SKM-1 (cell line): ENCODE measurements around the gene SLC1A2.
A peak's percentile ranks its signal among the peaks of the same experiment; 100 is the strongest.

Source experiments
- DNase-seq: peaks from one replicate; lab custom pipeline; 2025; ENCODE audit not compliant: unreplicated experiment; lab: John Stamatoyannopoulos, UW

SLC1A2 gene

DNA sequence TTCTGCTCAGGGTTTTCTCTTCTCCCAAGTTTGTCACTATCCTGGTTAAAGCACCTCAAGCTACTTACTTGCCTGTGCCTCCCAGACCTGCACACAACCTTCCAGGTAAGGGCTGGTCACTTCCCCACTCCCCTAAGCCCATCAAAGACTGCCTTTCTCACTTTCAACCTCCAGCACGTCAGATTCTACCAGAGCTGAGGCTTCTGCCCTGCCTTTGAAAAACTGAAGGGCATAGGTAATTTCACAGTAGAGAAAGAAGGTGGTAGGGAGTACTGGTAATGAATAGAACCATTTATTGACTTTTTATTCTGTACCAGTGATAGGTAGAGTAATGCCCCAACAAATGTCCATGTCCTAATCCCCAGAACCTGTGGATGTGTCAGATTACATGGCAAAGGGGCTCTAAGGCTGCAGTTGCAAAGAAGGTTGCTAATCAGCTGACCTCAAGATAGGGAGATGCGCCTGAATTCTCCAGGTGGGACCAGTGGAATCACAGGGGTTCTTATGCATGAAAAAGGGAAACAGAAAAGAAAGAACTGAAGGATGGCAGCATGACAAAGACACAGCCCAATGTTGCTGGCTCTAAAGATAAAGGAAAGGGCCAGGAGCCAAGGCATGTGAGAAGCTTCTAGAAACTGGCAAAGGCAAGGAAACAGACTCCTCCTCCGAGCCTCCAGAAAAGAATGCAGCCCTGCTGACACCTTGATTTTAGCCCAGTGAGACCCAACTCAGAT lies 89.0 kb downstream of the SLC1A2 start:
- DNase-seq, result no peak

DNA sequence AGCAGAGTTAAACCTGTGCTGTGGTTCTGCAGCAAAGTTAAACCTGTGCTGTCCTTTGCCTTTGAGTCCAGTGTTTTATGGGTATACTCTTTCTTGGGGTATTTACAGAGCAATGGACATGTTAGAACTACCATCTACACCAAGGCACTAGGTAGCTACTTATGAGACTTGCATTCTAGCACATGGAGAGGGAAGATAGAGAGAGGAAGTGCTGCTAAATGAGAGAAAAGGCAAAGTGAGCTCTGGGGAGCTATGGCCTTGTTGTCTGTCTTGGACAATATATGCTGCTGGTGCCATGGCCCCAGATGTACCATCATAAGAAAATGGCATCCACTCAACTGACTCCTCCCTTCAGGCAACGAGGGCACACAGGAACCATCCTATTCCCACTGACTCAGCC lies 91.5 kb downstream of the SLC1A2 start:
- DNase-seq, result no peak

DNA sequence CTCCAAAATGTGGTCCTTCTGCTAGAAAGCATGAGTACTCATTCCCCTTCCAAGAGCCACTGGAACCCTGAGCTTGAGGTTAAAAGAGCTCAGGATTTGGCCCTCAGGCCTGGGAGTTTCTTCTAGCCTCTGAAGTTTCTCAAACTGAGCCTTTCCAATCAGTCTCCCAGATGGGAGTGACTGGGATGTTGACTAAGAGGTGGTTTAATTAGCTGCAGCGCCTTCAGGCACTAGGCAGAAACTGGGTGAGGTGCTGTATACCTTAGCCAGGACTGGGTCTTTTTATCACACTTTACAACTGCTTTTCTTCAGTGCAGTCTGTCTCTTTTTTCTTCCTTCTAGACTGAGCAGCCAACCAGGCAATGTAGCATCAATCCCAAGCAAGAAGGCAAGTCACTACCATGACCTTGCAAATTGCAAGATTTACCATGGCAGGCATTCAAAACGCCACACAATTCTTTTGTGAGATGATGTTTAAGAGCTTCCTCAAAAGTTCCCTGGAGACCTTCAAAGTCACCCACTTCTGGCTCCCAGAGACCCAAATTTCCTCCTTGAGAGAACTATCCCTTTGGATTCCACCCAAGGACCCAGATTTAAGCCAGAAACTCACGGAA lies 93.0 kb downstream of the SLC1A2 start:
- DNase-seq, result no peak

DNA sequence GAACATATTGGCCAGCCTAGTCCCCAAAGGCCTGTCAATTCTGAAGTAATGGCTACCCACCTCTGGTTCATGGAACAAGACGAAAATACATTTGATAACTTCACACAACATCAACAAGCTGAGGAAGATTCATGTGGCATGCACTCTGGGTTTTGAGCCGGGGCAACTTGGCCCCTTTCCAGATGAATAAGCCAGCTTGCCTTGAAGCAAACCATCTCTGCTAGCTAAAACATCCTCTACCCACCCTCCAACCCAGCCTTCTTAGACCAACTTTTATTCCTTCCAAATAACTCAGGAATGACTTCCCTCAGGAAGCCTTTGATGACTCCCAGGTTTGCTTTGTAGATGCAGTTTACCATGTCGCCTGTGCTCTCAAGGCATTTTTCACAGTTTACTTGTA lies 94.4 kb downstream of the SLC1A2 start:
- DNase-seq, result no peak

DNA sequence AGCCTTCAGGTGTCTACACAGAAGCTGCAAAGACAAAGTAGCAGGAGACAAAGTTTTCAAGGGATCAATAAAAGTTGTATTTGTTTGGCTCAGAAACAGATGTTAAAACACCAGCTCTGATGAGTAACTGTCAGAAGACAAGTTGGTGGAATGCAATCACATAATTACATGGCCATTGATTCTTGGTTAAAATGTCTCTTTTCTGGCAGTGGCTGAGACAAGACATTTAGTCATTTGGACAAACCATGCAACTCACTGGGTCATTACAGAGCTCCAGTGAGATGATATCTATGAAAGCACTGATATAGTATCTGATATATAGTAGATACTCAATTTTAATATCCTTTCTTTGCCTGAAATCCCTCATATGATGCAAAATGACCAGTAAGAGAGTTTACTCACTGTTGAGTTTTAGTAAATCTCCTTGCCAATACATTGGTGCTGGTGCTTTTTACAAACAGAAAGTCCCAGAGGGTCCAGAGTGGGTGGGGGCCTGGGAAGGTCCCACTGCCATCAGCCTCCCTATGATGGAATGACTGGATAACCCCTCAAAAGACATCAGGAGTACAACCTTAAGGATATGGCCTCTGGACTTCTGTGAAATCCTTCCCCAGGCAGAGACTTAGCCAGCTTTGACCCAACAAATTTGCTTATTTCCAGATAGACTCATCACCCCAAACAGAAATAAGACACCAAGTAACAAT lies 95.0 kb downstream of the SLC1A2 start:
- DNase-seq, result no peak

DNA sequence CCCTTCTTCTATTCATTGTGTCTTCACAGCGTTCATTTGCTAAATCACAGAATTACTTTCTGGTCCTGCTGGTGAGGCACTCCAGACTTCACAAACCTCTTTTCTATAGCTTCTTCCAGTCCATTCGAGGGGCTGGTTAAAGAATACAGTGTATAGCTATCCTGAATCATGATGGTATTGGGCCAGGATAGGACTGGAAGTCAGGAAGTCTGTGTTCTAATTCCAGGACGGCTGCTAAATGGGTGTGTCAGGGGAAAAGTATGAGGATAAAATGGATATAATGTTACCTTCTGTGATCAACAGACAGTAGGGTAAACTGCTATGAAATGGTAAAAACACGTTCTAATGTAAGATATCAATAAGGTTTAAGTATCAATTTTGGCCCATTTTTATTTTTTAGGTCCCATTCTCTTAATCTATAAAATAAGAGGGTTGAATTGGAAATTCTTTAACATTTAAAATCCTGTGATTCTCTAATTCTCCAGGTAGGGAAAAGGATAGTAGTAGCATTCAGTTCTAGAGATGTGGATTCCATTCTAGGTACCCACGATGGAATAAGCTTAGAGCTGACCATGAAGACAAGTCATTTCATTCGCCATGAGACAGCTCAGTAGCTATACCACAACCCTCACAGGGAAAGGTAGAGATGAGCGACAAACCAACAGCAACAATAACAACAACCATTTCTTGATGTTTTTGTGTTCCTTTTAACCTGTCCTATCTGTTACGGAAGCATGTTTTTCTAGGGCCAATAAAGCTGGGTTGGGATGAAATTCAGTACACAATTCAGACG lies 96.1 kb downstream of the SLC1A2 start:
- DNase-seq, result no peak

DNA sequence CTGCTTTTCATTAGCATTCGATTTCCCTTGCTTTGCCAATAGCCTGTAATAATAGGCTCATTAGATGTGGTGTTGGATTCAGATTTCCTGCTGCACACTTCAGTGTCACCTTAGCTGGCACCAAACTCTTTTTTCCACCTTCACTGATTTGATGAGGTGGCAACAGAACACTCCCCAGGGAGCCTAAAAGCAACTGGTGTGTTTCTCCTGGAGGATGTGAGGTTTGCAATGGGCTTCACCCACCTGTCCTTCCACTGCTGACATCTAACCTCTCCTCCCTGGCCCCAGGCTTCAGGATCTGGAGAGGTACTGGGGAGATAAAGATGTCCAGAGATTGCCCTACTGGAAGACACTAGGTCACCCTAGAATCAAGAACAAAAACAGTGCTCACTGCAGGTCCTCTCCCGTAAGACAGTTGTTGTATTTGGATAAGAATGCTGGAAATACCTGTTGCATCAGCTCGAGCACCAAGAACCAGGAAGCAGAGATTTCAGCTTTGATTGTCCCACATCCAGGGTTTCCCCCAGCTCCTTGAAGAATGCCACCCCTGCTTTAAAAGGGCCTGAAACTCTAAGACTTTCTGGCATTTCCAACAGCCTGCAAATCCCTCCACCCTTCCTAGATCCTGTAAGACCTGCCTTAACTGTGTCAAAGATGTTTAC lies 96.9 kb downstream of the SLC1A2 start:
- DNase-seq, result no peak

DNA sequence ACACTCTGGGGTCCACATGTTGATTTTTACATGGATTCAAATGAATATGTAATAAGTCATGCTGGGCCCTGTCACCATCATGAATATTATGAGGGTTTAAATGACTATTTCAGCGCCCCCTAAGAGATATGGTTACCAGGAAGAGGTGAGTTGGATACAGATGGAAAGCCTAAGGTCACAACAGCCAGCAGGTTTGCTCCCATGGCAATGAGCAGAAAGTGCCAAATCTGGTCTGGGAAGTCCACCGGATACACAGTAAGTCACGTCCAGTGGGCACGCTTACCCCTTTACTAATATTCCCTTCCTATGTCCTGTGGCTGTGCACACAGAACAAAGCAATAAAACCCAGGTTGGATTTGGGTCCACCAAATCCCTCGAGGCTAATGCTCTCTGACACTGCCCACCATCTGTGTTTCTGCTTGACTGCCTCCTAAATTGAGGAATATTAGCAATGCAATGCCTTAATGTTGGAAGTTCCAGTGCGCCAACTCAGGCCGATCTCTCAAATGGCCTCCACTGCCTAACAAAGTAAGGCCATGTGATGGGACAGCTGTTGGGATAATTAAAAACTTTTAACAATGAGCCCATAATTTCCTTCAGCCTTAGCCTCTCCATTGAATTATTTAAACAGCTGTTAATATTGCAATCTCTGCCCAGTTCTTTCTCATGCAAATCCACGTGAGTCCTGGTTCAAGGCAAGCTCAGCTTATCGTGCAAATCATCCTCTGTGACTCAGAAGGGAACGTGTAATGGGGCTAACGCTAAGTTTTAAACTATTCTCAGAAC lies 97.6 kb downstream of the SLC1A2 start:
- DNase-seq, result no peak

DNA sequence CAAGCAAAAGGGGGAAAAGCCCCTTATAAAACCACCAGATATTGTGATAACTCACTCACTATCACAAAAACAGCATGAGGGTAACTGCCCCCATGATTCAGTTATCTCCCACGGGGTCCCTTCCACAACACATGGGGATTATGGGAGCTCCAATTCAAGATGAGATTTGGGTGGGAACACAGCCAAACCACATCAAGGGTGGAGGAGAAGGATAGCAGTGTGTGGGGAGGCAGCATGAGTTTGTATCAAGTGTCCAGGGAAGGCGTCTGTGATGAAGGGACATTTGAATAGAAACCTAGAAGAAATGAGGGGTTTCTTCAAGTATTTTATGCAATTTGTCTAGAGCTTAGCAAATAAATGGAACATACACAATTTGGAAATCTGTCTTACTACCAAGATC lies 98.2 kb downstream of the SLC1A2 start:
- DNase-seq, result no peak

DNA sequence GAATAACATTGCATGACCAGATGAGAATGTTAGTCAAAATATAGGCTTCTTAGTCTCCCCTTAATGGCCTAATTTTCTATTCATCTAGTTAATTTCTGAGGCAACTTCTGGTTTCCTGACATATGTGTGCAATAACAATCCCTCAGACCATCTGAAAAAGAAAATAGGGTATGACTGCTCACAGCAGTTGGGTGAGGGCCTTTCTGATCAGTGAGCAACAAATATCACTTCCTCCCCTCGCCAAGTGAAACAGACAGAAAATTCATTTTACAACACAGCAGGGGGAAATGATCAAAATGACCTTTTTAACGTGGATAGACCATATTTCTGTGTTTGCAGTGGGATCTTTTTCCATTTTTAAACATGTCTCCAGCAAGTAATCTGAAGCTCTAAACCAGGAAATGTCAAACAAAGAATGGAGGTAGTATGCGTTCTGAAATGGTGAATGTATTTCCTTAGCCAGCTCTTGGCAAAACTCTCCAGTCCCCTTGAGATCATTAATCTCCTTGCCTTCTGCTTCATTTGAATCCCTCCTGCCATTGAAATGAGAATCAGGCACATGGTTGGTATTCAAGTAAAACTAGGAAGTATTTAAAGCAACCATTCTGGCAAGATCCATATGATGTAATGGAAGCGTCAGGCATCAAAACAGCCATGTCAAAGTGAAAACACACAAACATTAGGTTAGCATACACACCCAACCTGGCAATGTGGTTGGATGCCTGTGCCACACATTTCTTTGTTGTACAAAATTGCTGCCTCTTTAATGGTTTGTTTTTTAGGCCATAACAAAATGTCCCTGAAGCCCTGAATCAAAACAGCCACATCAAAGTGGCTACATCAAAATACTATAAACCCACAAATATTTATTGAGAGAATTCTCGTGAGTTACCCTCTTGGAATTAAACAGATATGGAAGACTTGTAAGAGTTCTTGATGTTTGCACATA lies 100.1 kb downstream of the SLC1A2 start:
- no peak for DNase-seq

DNA sequence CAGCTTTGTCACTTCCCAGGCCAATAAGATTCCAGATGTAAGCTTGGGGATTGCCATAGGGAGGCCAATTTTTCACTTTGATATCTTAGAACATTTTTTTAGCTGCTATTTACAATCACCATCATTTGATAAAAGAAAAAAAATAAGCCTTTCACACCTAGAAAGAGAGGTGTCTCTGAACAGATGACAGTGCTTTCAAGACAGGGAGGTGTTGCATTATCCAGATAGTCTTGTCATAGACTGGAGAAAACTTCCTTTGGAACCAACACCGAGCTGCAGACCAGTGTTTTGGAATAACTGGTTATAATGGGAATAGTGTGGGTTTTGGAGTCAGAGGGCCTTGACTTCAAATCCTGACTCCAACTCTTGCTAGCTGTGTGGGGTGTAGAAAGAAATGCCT lies 101.0 kb downstream of the SLC1A2 start:
- DNase-seq, result no peak

DNA sequence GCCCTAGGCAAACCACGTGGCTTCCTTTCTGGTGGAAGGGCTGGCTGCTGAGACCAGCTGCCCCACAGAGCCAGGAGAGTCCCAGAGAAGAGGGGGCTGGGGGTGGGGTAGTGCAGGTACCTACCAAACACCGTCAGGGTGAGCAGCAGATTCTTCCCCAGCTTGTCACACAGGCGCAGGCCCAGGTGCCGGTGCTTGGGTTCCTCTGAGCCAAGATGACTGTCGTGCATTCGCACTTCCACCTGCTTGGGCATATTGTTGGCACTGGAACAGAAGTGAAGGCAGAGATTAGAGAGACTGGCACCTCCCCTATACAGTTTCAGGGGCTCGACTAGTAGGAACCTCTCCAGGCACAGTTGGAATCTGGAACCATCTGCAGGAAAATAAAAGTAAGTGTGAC lies 102.1 kb downstream of the SLC1A2 start:
- no peak for DNase-seq

DNA sequence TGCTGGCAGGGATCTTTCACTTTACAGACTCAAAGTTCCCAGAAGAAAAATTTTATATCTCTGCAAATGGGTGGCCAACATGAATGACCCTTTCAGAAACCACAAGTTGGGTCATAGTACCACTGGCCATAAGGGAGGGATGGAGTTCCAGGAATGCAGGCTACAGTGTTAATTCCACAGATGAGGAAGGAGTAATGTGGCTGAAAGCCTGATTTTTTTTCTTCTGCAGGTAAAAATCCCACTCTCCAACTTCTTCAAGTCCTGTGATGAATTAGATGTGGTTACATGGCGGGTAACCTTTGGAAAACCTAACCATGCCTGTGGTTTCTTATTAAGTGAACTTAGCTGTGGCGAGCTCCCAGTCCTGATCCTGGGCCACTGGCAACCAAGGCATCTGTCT lies 103.2 kb downstream of the SLC1A2 start:
- DNase-seq, result no peak

DNA sequence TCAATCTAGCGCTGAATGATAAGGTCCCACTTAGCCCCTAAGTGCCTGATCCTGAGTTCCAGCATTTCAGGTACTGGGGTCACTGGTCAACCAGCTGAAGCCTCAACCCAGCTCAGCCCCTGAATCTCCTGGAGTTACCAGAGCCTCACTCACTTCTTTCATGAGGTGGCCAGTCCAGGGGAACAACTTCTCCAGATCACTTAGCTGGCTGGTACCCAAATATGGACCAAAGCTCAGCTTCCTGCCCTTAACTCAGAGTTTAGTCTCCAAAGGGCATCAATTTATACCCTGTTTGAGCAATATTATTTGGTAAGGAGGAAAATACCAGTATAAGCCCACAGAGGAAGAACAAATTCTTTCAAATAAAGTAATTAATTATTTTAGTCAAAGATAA lies 105.6 kb downstream of the SLC1A2 start:
- DNase-seq, result no peak

DNA sequence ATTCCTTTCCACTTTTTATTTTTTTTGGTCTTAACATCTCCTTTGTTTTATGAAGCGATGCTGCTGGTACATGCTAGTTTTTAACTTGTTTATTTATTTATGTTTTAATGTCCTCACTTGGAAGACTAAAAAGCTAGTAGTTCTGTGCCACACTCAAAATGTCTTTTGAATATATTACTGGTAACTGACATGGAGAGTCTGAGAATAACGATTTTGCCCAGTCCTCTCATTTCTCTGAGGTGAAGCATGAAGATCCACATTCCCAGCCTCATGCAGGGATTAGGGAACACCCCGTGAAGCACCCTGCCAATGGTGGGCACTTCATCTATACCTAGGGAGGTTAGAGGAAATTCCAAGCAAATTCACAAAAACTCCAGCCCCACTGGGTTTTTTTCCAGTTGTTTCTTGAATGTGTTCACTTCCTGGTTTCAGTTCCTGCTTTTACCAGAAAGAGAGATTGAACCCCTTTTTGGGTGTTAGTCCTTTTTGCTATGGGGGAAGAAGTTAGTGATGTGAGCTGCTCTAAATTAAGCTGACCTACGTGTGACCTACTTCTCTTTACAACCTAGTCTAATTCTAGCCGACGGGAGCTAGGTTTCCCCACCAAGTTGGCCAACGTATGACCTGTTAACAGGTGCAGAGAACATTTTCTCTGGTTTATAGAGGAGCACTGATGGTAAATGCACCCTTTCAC lies 106.1 kb downstream of the SLC1A2 start:
- DNase-seq, result peak; percentile 85

DNA sequence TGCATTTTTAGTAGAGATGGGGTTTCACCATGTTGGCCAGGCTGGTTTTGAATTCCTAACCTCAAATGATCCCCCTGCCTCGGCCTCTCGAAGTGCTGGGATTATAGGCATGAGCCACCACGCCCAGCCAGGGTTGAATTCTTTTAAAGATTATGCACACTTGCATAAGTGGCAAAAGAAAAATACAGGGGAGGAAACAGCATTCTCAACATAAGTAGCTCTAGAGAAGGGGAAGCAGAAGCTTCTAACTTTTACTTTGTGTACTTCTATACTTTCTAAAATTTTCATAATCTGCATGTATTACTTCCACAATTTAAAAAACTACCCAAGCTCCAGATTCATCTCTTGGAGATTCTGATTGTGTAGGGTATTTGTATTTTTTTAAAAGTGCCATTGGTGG lies 108.0 kb downstream of the SLC1A2 start:
- DNase-seq, result no peak

DNA sequence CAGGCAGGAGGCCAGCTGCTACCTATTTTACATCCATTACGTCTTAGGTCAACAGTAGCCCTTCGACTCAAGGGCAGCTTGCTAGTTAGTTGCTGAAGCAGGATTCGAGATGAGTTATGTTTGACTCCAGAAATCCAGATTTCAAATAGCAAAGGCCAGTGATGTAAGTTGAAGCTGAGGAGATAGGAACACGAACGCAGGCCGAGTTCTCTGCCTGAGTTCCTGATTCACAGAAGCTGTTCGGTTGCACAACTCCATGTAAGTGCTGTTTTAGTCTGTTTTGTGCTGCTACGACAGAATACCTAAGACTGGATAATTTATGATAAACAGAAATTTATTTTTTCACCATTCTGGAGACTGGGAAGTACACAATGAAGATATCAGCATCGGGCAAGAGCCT lies 111.2 kb downstream of the SLC1A2 start:
- DNase-seq, result peak; percentile 28

DNA sequence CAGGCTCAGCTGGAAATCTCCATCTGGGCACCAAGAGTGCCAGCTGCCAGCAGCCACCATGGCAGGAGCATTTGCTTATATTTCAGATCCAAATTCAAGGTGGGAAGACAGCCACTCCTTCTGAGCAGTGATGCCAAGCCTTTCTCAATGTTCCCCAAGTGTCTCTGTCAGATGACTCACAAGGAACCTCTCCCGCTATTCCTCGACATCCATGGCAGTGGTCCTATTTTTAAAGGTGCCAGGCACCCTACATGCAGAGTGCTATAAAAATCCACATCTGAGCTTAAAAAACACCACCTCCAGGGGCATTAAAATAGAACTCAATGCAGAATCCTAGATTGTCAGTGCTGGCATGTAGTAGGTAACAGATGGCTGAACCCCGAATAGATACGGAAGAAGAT lies 112.1 kb downstream of the SLC1A2 start:
- DNase-seq, result no peak
